Small intestine (tissue), 7 donors: ENCODE data around the gene HCFC1. TPM values are rescaled to one million over a fixed set of nuclear protein-coding genes. Genes with fewer than 3 reads are reported as not detected.

Experiments used
- DNase-seq, 2 donors: peaks; one replicate each; pipeline versions ENCODE4 v3.0.0 to v3.0.0-alpha.2; 2013
- FAIRE-seq: peaks from 2 replicates; lab custom pipeline; 2012; peaks lifted over from hg19 to GRCh38; lab: Jason Lieb, UNC
- H3K27ac ChIP-seq, 3 donors: one replicate each; pipeline ENCODE4 v1.5.1; 2013; ENCODE audit warnings: low read length in 2 of 3, mild to moderate bottlenecking in 2 of 3, control low read depth in 1 of 3, inconsistent platforms in 1 of 3, low read depth in 1 of 3, moderate library complexity in 1 of 3
- H3K27me3 ChIP-seq, 3 donors: one replicate each; pipeline ENCODE4 v1.6.1; 2013; ENCODE audit warnings: low read length in 3 of 3, inconsistent platforms in 1 of 3; ENCODE audit not compliant: control insufficient read depth in 3 of 3, insufficient read depth in 3 of 3
- H3K36me3 ChIP-seq, 3 donors: one replicate each; pipeline ENCODE4 v1.6.1; 2013; ENCODE audit warnings: low read length in 3 of 3, inconsistent platforms in 1 of 3, low read depth in 1 of 3, mild to moderate bottlenecking in 1 of 3, moderate library complexity in 1 of 3; ENCODE audit not compliant: control insufficient read depth in 3 of 3, insufficient read depth in 2 of 3
- H3K4me1 ChIP-seq, 3 donors: one replicate each; pipeline ENCODE4 v1.6.1; 2013; ENCODE audit warnings: low read length in 2 of 3, inconsistent platforms in 1 of 3, low read depth in 1 of 3, mild to moderate bottlenecking in 1 of 3, moderate library complexity in 1 of 3; ENCODE audit not compliant: control insufficient read depth in 3 of 3, insufficient read depth in 2 of 3
- H3K4me3 ChIP-seq, 3 donors: one replicate each; pipeline ENCODE4 v1.5.1; 2013; ENCODE audit warnings: low read length in 3 of 3, control low read depth in 1 of 3, inconsistent platforms in 1 of 3, low read depth in 1 of 3, mild to moderate bottlenecking in 1 of 3, moderate library complexity in 1 of 3
- H3K9me3 ChIP-seq, 2 donors: one replicate each; pipeline ENCODE4 v1.6.1; 2013; ENCODE audit warnings: low read depth in 1 of 2, low read length in 1 of 2; ENCODE audit not compliant: control insufficient read depth in 2 of 2, insufficient read depth in 1 of 2
- WGBS, 3 donors: extraction: QIAGEN DNeasy Blood & Tissue Kit; methylation state at CpG; one replicate each; pipeline ENCODE4 v1.1.7; 2013; 5-methylcytosine and 5-hydroxymethylcytosine counted together
- polyA plus RNA-seq, 4 donors: library from polyadenylated mRNA; stranded (reverse) in 3 of 4; unstranded in 1 of 4; fragments of 200-250 nt in 3 of 4; fragments of 120-200 nt in 1 of 4; gene quantifications; one replicate each; pipeline versions ENCODE4 v1.2.1 to v1.2.3, GENCODE V29; 2013
- donor health status: healthy with polysubstance abuse.
- donor health status: control.
- donor health status: control.
- donor health status: Bipolar disorder and iron deficiency.
- donor health status: healthy.

The HCFC1 gene
- polyA plus RNA-seq, 4 donors, result 7.6 to 32.9 (median 19.5) TPM

DNA sequence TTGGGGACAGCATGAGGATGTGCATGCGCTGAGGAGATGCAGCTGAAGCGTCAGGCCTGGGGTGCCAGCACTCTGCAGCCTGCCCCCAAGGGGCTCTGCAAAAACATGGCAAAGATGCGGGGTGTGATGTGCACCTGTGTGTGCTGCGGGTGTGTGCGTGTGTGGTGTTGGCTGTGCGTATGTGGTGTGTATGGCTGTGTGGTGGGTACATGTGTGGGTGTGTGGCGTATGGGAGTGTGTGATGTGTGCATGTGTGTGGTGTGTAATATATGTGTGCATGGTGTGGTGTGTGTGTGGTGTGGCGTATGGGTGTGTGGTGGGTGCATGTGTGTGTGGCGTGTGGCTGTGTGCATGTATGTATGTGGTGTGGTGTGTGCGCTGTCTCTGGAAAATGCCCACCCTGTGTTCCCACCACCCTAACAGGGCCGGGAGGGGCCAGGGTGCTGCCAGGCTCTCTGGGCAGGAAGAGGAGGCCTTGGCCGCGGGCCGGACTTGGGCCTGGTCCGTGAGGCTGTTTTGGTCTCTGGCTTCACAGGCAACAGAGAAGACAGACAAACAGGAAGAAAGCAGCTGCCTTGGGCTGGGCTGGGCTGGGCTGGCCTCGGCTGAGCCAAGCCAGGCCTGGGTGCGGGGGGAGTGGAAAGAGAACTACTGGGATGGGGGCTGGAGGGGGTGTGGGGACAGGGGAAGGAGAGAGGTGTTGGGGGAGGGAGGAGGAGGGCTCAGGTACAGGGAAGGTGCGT lies 68.2 kb downstream of the HCFC1 start:
- Histone ChIP-seq H3K36me3 (no peaks in the 10 kb centered on the region), H3K27me3 (no peaks in the 10 kb centered on the region), H3K4me1 (peaks cover 0 to 4% (median 0%) of the 10 kb centered on the region in 3 donors), H3K9me3 (no peaks in the 10 kb centered on the region), H3K4me3 (no peak overlapping the region), H3K27ac (no peak overlapping the region)
- FAIRE-seq, result no peak
- WGBS, 3 donors, result 49 to 75% (median 50%) methylated on average over 7 to 18 of the region's 18 CpGs
- no peak for DNase-seq

- no peak for FAIRE-seq
- WGBS, 3 donors, result 57 to 65% (median 60%) methylated on average over 7 to 10 of the region's 10 CpGs
- Histone ChIP-seq H3K4me1 (peaks cover 0 to 4% (median 0%) of the 10 kb centered on the region in 3 donors), H3K9me3 (no peaks in the 10 kb centered on the region), H3K27ac (no peak overlapping the region), H3K27me3 (no peaks in the 10 kb centered on the region), H3K4me3 (no peak overlapping the region), H3K36me3 (no peaks in the 10 kb centered on the region)
- DNase-seq, result no peak
These were observed 69.2 kb downstream of the HCFC1 start for GRCh38 chrX:153902385-153902784.

DNA sequence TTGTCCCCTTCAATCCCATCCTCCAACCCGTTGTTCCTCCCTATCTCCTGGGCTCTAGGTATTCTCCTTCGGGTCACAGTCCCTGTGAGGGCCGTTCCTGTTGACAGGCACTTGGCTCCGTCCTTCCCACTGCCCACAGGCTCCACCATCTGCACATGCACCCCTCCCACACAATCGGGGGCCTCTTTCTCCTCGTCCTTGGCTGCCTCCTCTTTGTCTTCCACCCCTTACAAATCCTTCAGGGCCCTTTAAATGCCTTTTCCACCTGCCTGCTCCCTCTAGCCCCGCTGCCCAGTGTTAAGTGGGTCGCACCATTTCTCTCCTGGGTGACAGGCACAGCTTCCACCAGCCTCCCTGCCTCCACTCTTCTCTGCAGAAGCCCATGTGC lies 69.9 kb downstream of the HCFC1 start:
- no peaks in the 10 kb centered on the region for H3K9me3 ChIP-seq
- DNase-seq (no peak), FAIRE-seq (no peak)
- H3K4me3 ChIP-seq, result no peak overlapping the region
- no peak overlapping the region for H3K27ac ChIP-seq
- H3K36me3 ChIP-seq, result no peaks in the 10 kb centered on the region
- H3K27me3 ChIP-seq, result no peaks in the 10 kb centered on the region
- H3K4me1 ChIP-seq, result peaks cover 0 to 4% (median 0%) of the 10 kb centered on the region in 3 donors
- 51 to 58% (median 51%) methylated on average over 8 of the region's 8 CpGs for WGBS, 3 donors

DNA sequence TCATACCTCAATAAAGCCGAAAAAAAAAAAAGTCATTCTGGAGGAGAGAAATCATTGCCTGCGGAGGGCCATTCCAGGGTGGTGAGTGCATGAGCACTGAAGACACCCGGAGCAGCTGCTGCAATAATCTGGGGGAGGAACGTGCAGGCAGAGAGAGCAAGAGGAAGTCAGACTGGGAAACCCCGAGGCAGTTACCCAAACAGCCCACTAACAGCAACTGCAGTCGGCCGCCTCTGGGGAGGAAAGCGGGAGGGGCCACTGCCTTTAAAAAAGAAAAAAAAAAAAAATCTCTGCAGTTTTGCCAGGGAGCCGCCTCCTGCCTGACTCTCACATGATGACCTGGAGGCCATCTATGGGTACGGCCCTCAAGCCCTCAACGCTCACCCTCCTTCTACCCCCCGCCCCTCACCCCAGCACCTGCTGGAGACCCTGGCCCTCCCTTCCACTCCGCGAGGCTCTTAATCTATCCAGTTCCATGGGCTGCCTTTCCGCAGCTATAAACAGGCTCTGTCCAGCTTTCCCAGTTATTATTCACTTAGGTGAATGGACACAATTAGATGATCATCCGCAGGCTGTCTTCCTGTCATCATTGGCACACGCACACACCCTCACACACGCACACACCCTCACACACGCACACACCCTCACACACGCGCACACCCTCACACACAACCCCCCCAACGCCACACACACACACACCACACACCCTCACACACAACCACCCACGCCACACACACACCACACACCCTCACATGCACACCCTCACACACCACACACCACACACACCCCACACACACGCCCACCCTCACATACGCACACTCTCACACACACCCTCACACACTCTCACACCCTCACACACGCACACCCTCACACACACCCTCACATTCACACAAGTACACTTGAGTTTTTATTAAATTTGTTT lies 70.5 kb downstream of the HCFC1 start:
- no peak overlapping the region for H3K4me3 ChIP-seq
- peaks cover 0 to 4% (median 0%) of the 10 kb centered on the region in 3 donors for H3K4me1 ChIP-seq
- no peaks in the 10 kb centered on the region for H3K9me3 ChIP-seq
- no peak overlapping the region for H3K27ac ChIP-seq
- WGBS, 3 donors, result 24 to 49% (median 31%) methylated on average over 21 to 26 of the region's 26 CpGs
- FAIRE-seq (no peak), DNase-seq (peak in 1 of 2 donors; percentile 34)
- no peaks in the 10 kb centered on the region for H3K36me3 ChIP-seq
- peaks cover 0 to under 1% (median 0%) of the 10 kb centered on the region in 3 donors for H3K27me3 ChIP-seq

- Histone ChIP-seq H3K27ac (no peak overlapping the region), H3K4me1 (no peaks in the 10 kb centered on the region), H3K36me3 (no peaks in the 10 kb centered on the region), H3K4me3 (no peak overlapping the region), H3K9me3 (no peaks in the 10 kb centered on the region), H3K27me3 (peaks cover 0 to 2% (median 0%) of the 10 kb centered on the region in 3 donors)
- FAIRE-seq (no peak), DNase-seq (no peak)
These were observed 73.7 kb downstream of the HCFC1 start for GRCh38 chrX:153897899-153898298.

Other genes with a start within 250 kb of the HCFC1 start
- 100 to 1,000 TPM in 2 of 4 donors, 10 to 100 TPM in 2; 68.4 to 243 (median 152) TPM for gene BCAP31, start 247.4 kb downstream of the HCFC1 start, polyA plus RNA-seq
- gene ABCD1, start 247.0 kb downstream of the HCFC1 start, polyA plus RNA-seq, result 10 to 100 TPM; 10.1 to 37.3 (median 20.4) TPM
- 1 to 10 TPM in 1 of 4 donors, under 1 TPM in 2, not detected in 1; 0.54 to 1.6 (median 0.66) TPM for gene PLXNB3, start 207.6 kb downstream of the HCFC1 start, polyA plus RNA-seq
- 1 to 10 TPM in 1 of 4 donors, under 1 TPM in 2, not detected in 1; 0.15 to 1.1 (median 0.27) TPM for gene SRPK3, start 190.8 kb downstream of the HCFC1 start, polyA plus RNA-seq
- gene IDH3G, start 177.4 kb downstream of the HCFC1 start, polyA plus RNA-seq, result 100 to 1,000 TPM in 1 of 4 donors, 10 to 100 TPM in 3; 59.9 to 114 (median 85.5) TPM
- 100 to 1,000 TPM; 288 to 694 (median 446) TPM for gene SSR4, start 177.2 kb downstream of the HCFC1 start, polyA plus RNA-seq
- gene PDZD4, start 141.3 kb downstream of the HCFC1 start, polyA plus RNA-seq, result 10 to 100 TPM in 1 of 4 donors, 1 to 10 TPM in 2, under 1 TPM in 1; 0.22 to 11.5 (median 2.4) TPM
- gene L1CAM, start 85.6 kb downstream of the HCFC1 start, polyA plus RNA-seq, result 10 to 100 TPM in 1 of 4 donors, 1 to 10 TPM in 1, under 1 TPM in 1, not detected in 1; 0.54 to 16.3 (median 2.1) TPM
- 1 to 10 TPM in 1 of 4 donors, under 1 TPM in 1, not detected in 2; 0.31 to 3.5 TPM for gene AVPR2, start 67.1 kb downstream of the HCFC1 start, polyA plus RNA-seq
- gene ARHGAP4, start 45.6 kb downstream of the HCFC1 start, polyA plus RNA-seq, result 10 to 100 TPM; 29.8 to 63.0 (median 49.0) TPM
- 100 to 1,000 TPM in 3 of 4 donors, 10 to 100 TPM in 1; 55.6 to 152 (median 107) TPM for gene NAA10, start 36.8 kb downstream of the HCFC1 start, polyA plus RNA-seq
- gene RENBP, start 27.2 kb downstream of the HCFC1 start, polyA plus RNA-seq, result 100 to 1,000 TPM in 1 of 4 donors, 10 to 100 TPM in 2, 1 to 10 TPM in 1; 5.1 to 114 (median 21.9) TPM
- 10 to 100 TPM in 1 of 4 donors, 1 to 10 TPM in 3; 4.2 to 10.1 (median 6.0) TPM for gene TMEM187, start 936 bp upstream of the HCFC1 start, polyA plus RNA-seq
- 100 to 1,000 TPM in 3 of 4 donors, 10 to 100 TPM in 1; 57.2 to 135 (median 117) TPM for gene IRAK1, start 48.1 kb upstream of the HCFC1 start, polyA plus RNA-seq
- 10 to 100 TPM in 3 of 4 donors, 1 to 10 TPM in 1; 9.4 to 18.4 (median 12.9) TPM for gene MECP2, start 125.9 kb upstream of the HCFC1 start, polyA plus RNA-seq
- not detected for gene OPN1LW, start 172.4 kb upstream of the HCFC1 start, polyA plus RNA-seq
- not detected for gene OPN1MW, start 210.8 kb upstream of the HCFC1 start, polyA plus RNA-seq
- gene OPN1MW2, start 247.9 kb upstream of the HCFC1 start, polyA plus RNA-seq, result not detected